ENCODE data around the gene SNRPB. TPM values are rescaled to one million over a fixed set of nuclear protein-coding genes. Genes with fewer than 3 reads are reported as not detected.

The SNRPB gene
- total and polyA plus RNA-seq, 12 donors: 66.2 to 265 (median 150) TPM

DNA sequence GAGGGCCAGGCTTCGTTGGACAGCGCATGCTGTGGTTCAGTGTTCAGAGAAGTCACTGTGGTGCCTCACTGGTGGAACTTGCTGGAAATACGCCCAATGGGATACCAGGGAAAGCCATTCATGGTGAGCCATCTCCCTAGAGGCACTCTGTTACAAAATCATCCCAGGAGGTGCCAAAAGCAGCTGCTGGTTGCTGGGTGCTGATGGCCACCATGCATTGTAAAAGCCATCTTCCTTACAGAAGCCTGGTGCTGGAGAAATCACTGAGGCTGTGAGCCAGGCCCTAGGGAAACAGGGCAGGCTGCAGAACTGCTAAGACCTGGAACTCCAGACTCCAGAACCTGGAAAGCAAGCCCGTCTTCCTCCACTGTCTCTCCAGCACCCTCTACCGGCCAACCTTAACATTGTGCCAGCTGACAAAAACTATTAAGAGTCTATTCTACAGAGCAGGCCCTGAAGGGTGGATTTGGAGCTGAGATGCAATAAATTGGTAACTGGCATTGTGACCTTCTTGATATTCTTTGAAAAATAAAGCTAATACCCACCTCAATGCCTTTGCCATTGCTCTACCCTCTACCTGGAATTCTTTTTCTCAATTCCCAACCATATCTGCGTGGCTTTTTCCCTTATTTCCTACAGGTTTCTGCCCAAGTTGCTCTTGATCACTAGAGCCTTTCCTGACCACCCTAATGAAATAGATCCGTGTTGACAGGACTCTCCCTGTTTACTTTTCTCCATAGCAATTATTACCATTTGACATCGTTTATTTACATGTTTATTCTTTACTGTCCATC lies 18.5 kb downstream of the SNRPB start:
- intact Hi-C loops (cut with DNase I): loop anchor here (5.0 to 10.0 kb wide), 3 partner anchors 247 to 347 kb away; partner anchors contain the start of gene STK35 (in 1 of the 2)
- no peak overlapping the region for H3K4me3 ChIP-seq
- WGBS, 4 donors: 51 to 59% (median 56%) methylated on average over 8 of the region's 8 CpGs

GRCh38 chr20:2451422-2451821 lies 19.2 kb downstream of the SNRPB start:
- Histone ChIP-seq H3K4me1 (replicated peaks in 1 of 2) (no peaks in the 10 kb centered on the region), H3K36me3 (replicated peaks in 1 of 2) (no peaks in the 10 kb centered on the region)
- intact Hi-C loops (cut with DNase I): loop anchor here (5.0 to 10.0 kb wide), 3 partner anchors 247 to 347 kb away; partner anchors contain the start of gene STK35 (in 1 of the 2)

More for the DNA sequence above, 18.5 kb downstream of the SNRPB start:
- peak; percentile 73 to 90 (median 81) for DNase-seq
- H3K27ac ChIP-seq: no peak overlapping the region
- no peaks in the 10 kb centered on the region for H3K9me3 ChIP-seq (replicated peaks in 1 of 3)
- no peaks in the 10 kb centered on the region for H3K27me3 ChIP-seq
- no peaks in the 10 kb centered on the region for H3K36me3 ChIP-seq (replicated peaks in 1 of 2)
- H3K4me1 ChIP-seq (replicated peaks in 1 of 2): no peaks in the 10 kb centered on the region
- TF ChIP-seq, protein P1, sequence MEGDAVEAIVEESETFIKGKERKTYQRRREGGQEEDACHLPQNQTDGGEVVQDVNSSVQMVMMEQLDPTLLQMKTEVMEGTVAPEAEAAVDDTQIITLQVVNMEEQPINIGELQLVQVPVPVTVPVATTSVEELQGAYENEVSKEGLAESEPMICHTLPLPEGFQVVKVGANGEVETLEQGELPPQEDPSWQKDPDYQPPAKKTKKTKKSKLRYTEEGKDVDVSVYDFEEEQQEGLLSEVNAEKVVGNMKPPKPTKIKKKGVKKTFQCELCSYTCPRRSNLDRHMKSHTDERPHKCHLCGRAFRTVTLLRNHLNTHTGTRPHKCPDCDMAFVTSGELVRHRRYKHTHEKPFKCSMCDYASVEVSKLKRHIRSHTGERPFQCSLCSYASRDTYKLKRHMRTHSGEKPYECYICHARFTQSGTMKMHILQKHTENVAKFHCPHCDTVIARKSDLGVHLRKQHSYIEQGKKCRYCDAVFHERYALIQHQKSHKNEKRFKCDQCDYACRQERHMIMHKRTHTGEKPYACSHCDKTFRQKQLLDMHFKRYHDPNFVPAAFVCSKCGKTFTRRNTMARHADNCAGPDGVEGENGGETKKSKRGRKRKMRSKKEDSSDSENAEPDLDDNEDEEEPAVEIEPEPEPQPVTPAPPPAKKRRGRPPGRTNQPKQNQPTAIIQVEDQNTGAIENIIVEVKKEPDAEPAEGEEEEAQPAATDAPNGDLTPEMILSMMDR (IDR thresholded peaks at IDR 0.05): peak; percentile 67 to 91 (median 77)
- no peak for TF ChIP-seq POLR2A (IDR thresholded peaks at IDR 0.05)

GRCh38 chr20:2449386-2449785 lies 21.2 kb downstream of the SNRPB start:
- H3K4me3 ChIP-seq: no peak overlapping the region
- H3K4me1 ChIP-seq (replicated peaks in 1 of 2): no peaks in the 10 kb centered on the region
- intact Hi-C loops (cut with DNase I): loop anchor here in 1 of 2 donors (10.0 kb wide), 1 partner anchor 685 kb away; no protein-coding TSS in a partner anchor
- TF ChIP-seq POLR2A (IDR thresholded peaks at IDR 0.05): no peak
- TF ChIP-seq, protein P1 (IDR thresholded peaks at IDR 0.05): no peak
- WGBS, 4 donors: 87 to 96% (median 92%) methylated on average over 1 of the region's 1 CpG
- no peak for DNase-seq
- no peak overlapping the region for H3K27ac ChIP-seq
- H3K9me3 ChIP-seq (replicated peaks in 1 of 3): no peaks in the 10 kb centered on the region
- no peaks in the 10 kb centered on the region for H3K27me3 ChIP-seq
- no peaks in the 10 kb centered on the region for H3K36me3 ChIP-seq (replicated peaks in 1 of 2)

More at GRCh38 chr20:2451422-2451821, 19.2 kb downstream of the SNRPB start:
- H3K4me3 ChIP-seq: no peak overlapping the region
- H3K27me3 ChIP-seq: no peaks in the 10 kb centered on the region
- TF ChIP-seq POLR2A (IDR thresholded peaks at IDR 0.05): no peak
- TF ChIP-seq, protein P1 (IDR thresholded peaks at IDR 0.05): no peak
- H3K9me3 ChIP-seq (replicated peaks in 1 of 3): no peaks in the 10 kb centered on the region
- 74 to 83% (median 80%) methylated on average over 5 of the region's 5 CpGs for WGBS, 4 donors
- DNase-seq: no peak
- H3K27ac ChIP-seq: no peak overlapping the region

- Histone ChIP-seq H3K36me3 (replicated peaks in 1 of 2) (no peaks in the 10 kb centered on the region), H3K4me1 (replicated peaks in 1 of 2) (no peaks in the 10 kb centered on the region), H3K9me3 (replicated peaks in 1 of 3) (no peaks in the 10 kb centered on the region), H3K27ac (no peak overlapping the region), H3K27me3 (no peaks in the 10 kb centered on the region), H3K4me3 (no peak overlapping the region)
- DNase-seq: no peak
- intact Hi-C loops (cut with DNase I): loop anchor here in 1 of 2 donors (10.0 kb wide), 1 partner anchor 682 kb away; no protein-coding TSS in a partner anchor
- 58 to 74% (median 70%) methylated on average over 4 of the region's 4 CpGs for WGBS, 4 donors
- no peak for TF ChIP-seq POLR2A (IDR thresholded peaks at IDR 0.05)
- TF ChIP-seq, protein P1 (IDR thresholded peaks at IDR 0.05): no peak
Observed at GRCh38 chr20:2446845-2447244, 23.7 kb downstream of the SNRPB start.

All from adrenal gland (tissue), 12 donors.